Activated CD4-positive, alpha-beta T cell treated with anti-CD3 and anti-CD28 coated beads for 36 hours (primary cell): ENCODE results near the gene RTN4R. TPM values are rescaled to one million over a fixed set of nuclear protein-coding genes. Genes with fewer than 3 reads are reported as not detected.

ENCODE experiments used
- ATAC-seq: fragments of 200-7000 bp; cut with Tn5 transposase; one replicate; pipeline ENCODE4 v1.10.0; 2021; ENCODE audit warnings: mild to moderate bottlenecking, moderate library complexity
- CTCF ChIA-PET: fragments of 350-600 bp; sonication (Branson Sonifier 250); formaldehyde crosslinking; loops from one replicate; lab custom pipeline; 2021; ENCODE audit warnings: antibody characterized with exemption; lab: Charles Lee
- POLR2A ChIA-PET: fragments of 350-600 bp; sonication (Branson Sonifier 250); formaldehyde crosslinking; loops from one replicate; lab custom pipeline; 2021; ENCODE audit warnings: antibody characterized with exemption, inconsistent platforms; lab: Charles Lee
- DNase-seq: peaks from one replicate; pipeline ENCODE4 v3.0.0-alpha.2; 2020
- H3K27ac Mint-ChIP-seq: one replicate; pipeline ENCODE4 v1.8.0; 2021; ENCODE audit warnings: mixed read lengths
- H3K27me3 Mint-ChIP-seq: one replicate; pipeline ENCODE4 v1.8.0; 2021; ENCODE audit warnings: mixed read lengths
- H3K36me3 Mint-ChIP-seq: one replicate; pipeline ENCODE4 v1.8.0; 2021; ENCODE audit warnings: low read depth, mixed read lengths
- H3K4me1 Mint-ChIP-seq: one replicate; pipeline ENCODE4 v1.8.0; 2021; ENCODE audit warnings: mixed read lengths
- H3K4me3 Mint-ChIP-seq: one replicate; pipeline ENCODE4 v1.8.0; 2021; ENCODE audit warnings: mild to moderate bottlenecking, moderate library complexity, mixed read lengths
- H3K9me3 Mint-ChIP-seq: one replicate; pipeline ENCODE4 v1.8.0; 2021; ENCODE audit warnings: low read depth, mixed read lengths
- intact Hi-C, 2 experiments: fragments of 100-400 bp; cut with DNase I in 1 of 2; cut with micrococcal nuclease in 1 of 2; formaldehyde crosslinking; loops; one replicate each; pipeline versions ENCODE4 v1.14.2 to v1.15.1; 2022 to 2024; cut with DNase I, micrococcal nuclease
- total RNA-seq, 2 experiments: library from RNA; stranded (reverse); gene quantifications; one replicate each; pipeline ENCODE4 v1.2.3, GENCODE V29; 2021

RTN4R gene
- total RNA-seq, 2 experiments from 2014 or later: 2.2 to 2.3 TPM

- intact Hi-C loops: no loop called here
- ATAC-seq (no peak), DNase-seq (no peak)
- no peaks in the 10 kb centered on the region for H3K4me1 Mint-ChIP-seq
- no peaks in the 10 kb centered on the region for H3K36me3 Mint-ChIP-seq
- H3K9me3 Mint-ChIP-seq: no peaks in the 10 kb centered on the region
- ChIA-PET CTCF (no interaction called here), POLR2A (no interaction called here)
- no peak overlapping the region for H3K4me3 Mint-ChIP-seq
- no peak overlapping the region for H3K27ac Mint-ChIP-seq
- H3K27me3 Mint-ChIP-seq: no peaks in the 10 kb centered on the region
Measured at GRCh38 chr22:20233351-20234313, 34.5 kb downstream of the RTN4R start.

- POLR2A ChIA-PET: no interaction called here
- H3K4me3 Mint-ChIP-seq: no peak overlapping the region
- intact Hi-C loops: no loop called here
Measured at GRCh38 chr22:20232781-20233180, 35.3 kb downstream of the RTN4R start.

GRCh38 chr22:20232237-20232598 is 35.9 kb downstream of the RTN4R start:
- DNase-seq (no peak), ATAC-seq (no peak)
- H3K9me3 Mint-ChIP-seq: no peaks in the 10 kb centered on the region
- POLR2A ChIA-PET: no interaction called here
- no peaks in the 10 kb centered on the region for H3K27me3 Mint-ChIP-seq
- H3K36me3 Mint-ChIP-seq: no peaks in the 10 kb centered on the region
- H3K4me1 Mint-ChIP-seq: no peaks in the 10 kb centered on the region
- H3K27ac Mint-ChIP-seq: no peak overlapping the region
- CTCF ChIA-PET: no interaction called here
- intact Hi-C loops: no loop called here
- H3K4me3 Mint-ChIP-seq: no peak overlapping the region

More at GRCh38 chr22:20232781-20233180, 35.3 kb downstream of the RTN4R start:
- DNase-seq (no peak), ATAC-seq (no peak)
- CTCF ChIA-PET: no interaction called here
- H3K9me3 Mint-ChIP-seq: no peaks in the 10 kb centered on the region
- no peaks in the 10 kb centered on the region for H3K4me1 Mint-ChIP-seq
- no peak overlapping the region for H3K27ac Mint-ChIP-seq
- H3K27me3 Mint-ChIP-seq: no peaks in the 10 kb centered on the region
- H3K36me3 Mint-ChIP-seq: no peaks in the 10 kb centered on the region

- no peak for ATAC-seq
Measured at GRCh38 chr22:20231514-20232236, 36.4 kb downstream of the RTN4R start.

GRCh38 chr22:20230777-20231420 is 37.2 kb downstream of the RTN4R start:
- Mint-ChIP-seq H3K9me3 (no peaks in the 10 kb centered on the region), H3K4me3 (no peak overlapping the region), H3K36me3 (no peaks in the 10 kb centered on the region), H3K27ac (no peak overlapping the region), H3K27me3 (no peaks in the 10 kb centered on the region), H3K4me1 (no peaks in the 10 kb centered on the region)
- ATAC-seq: no peak
- ChIA-PET CTCF (no interaction called here), POLR2A (interaction anchor here (0.6 kb wide), 1 partner anchor 17 kb away, joined by 3 read pairs; no protein-coding TSS in a partner anchor)
- no peak for DNase-seq
- intact Hi-C loops: no loop called here

More at GRCh38 chr22:20231514-20232236, 36.4 kb downstream of the RTN4R start:
- ChIA-PET POLR2A (no interaction called here), CTCF (no interaction called here)
- H3K27me3 Mint-ChIP-seq: no peaks in the 10 kb centered on the region
- intact Hi-C loops: no loop called here
- H3K4me3 Mint-ChIP-seq: no peak overlapping the region
- H3K36me3 Mint-ChIP-seq: no peaks in the 10 kb centered on the region
- H3K4me1 Mint-ChIP-seq: no peaks in the 10 kb centered on the region
- DNase-seq: no peak
- no peaks in the 10 kb centered on the region for H3K9me3 Mint-ChIP-seq
- H3K27ac Mint-ChIP-seq: no peak overlapping the region

- ChIA-PET CTCF (no interaction called here), POLR2A (interaction anchor here (0.6 kb wide), 1 partner anchor 17 kb away, joined by 3 read pairs; no protein-coding TSS in a partner anchor)
- ATAC-seq (no peak), DNase-seq (no peak)
- H3K27me3 Mint-ChIP-seq: no peaks in the 10 kb centered on the region
- H3K36me3 Mint-ChIP-seq: no peaks in the 10 kb centered on the region
- H3K4me3 Mint-ChIP-seq: no peak overlapping the region
- intact Hi-C loops: no loop called here
- no peaks in the 10 kb centered on the region for H3K4me1 Mint-ChIP-seq
- no peaks in the 10 kb centered on the region for H3K9me3 Mint-ChIP-seq
- H3K27ac Mint-ChIP-seq: no peak overlapping the region
Measured at GRCh38 chr22:20229916-20230775, 38.0 kb downstream of the RTN4R start.

GRCh38 chr22:20228939-20229272 is 39.2 kb downstream of the RTN4R start:
- DNase-seq: no peak
- Mint-ChIP-seq H3K4me3 (no peak overlapping the region), H3K36me3 (no peaks in the 10 kb centered on the region), H3K27me3 (no peaks in the 10 kb centered on the region), H3K27ac (no peak overlapping the region), H3K4me1 (no peaks in the 10 kb centered on the region), H3K9me3 (peaks cover 5% of the 10 kb centered on the region)
- ChIA-PET POLR2A (no interaction called here), CTCF (interaction anchor here (0.6 kb wide), 1 partner anchor 234 kb away, joined by 3 read pairs; no protein-coding TSS in a partner anchor)
- ATAC-seq: no peak
- intact Hi-C loops: no loop called here

GRCh38 chr22:20228055-20228938 is 39.8 kb downstream of the RTN4R start:
- DNase-seq: no peak
- ChIA-PET POLR2A (no interaction called here), CTCF (no interaction called here)
- Mint-ChIP-seq H3K27me3 (no peaks in the 10 kb centered on the region), H3K9me3 (peaks cover 5% of the 10 kb centered on the region), H3K4me3 (no peak overlapping the region), H3K36me3 (no peaks in the 10 kb centered on the region), H3K4me1 (no peaks in the 10 kb centered on the region), H3K27ac (no peak overlapping the region)
- intact Hi-C loops: no loop called here
- no peak for ATAC-seq

GRCh38 chr22:20227363-20227762 is 40.8 kb downstream of the RTN4R start:
- peaks cover 5% of the 10 kb centered on the region for H3K9me3 Mint-ChIP-seq
- no peak for ATAC-seq
- intact Hi-C loops: no loop called here
- DNase-seq: no peak
- no peak overlapping the region for H3K27ac Mint-ChIP-seq
- H3K4me3 Mint-ChIP-seq: no peak overlapping the region
- no peaks in the 10 kb centered on the region for H3K4me1 Mint-ChIP-seq
- ChIA-PET POLR2A (no interaction called here), CTCF (no interaction called here)
- no peaks in the 10 kb centered on the region for H3K27me3 Mint-ChIP-seq
- no peaks in the 10 kb centered on the region for H3K36me3 Mint-ChIP-seq

GRCh38 chr22:20226760-20227350 is 41.3 kb downstream of the RTN4R start:
- no peaks in the 10 kb centered on the region for H3K36me3 Mint-ChIP-seq
- no peak overlapping the region for H3K27ac Mint-ChIP-seq
- H3K4me3 Mint-ChIP-seq: no peak overlapping the region
- intact Hi-C loops: no loop called here
- H3K27me3 Mint-ChIP-seq: no peaks in the 10 kb centered on the region
- H3K9me3 Mint-ChIP-seq: peaks cover 5% of the 10 kb centered on the region
- ATAC-seq (no peak), DNase-seq (no peak)
- no peaks in the 10 kb centered on the region for H3K4me1 Mint-ChIP-seq
- ChIA-PET CTCF (no interaction called here), POLR2A (no interaction called here)
